ENCODE data around the gene PDXK.
"Not testable (repeated sequence)": the region's sequence is repeated elsewhere in the genome, so short reads cannot be mapped to it uniquely, and the experiment has no call there.

The PDXK gene

GRCh38 chr21:43718872-43719747 lies at the start of gene PDXK:
Gene PDXK, plus strand, starts transcription at chr21:43719129. Its CDS starts 166 bp downstream, at chr21:43719295.
- DNase-seq (ENCODE audit: low read depth), result no peak

DNA sequence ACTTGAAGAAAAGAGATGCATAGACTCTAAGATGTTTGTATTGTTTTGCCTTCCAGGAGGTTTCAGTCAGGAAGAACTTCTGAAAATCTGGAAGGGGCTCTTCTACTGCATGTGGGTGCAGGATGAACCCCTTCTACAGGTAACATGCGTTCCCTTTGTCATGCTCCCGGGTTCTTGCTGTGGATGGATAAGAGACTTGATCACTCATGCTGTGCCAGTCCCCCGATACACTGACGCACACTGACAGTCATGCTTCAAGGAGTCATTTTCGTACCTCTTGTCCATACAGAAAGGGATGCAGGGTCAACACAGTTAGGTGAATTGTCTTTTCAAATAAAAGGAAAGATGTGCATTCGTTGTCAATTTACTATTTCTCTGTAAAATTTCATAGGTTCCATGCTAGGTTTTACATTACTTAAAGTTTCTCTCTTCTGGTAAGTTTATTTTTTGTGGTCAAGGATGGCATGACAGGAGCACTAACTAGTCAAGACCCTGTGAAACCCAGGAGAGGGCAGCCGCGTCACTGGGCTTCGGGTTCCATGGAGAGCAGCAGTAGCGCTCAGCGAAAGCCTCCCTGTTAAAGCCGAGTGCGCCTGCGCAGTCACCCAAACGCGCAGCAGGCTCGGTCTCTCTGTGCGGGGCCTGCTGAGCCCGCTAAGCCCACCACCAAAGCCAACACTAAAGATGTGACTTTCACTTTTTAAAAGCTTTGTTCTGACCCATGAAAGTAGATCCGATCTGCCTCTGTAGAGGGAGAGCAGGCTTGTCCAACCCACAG lies 48.9 kb upstream of the PDXK start:
- DNase-seq (ENCODE audit: low read depth), result no peak

DNA sequence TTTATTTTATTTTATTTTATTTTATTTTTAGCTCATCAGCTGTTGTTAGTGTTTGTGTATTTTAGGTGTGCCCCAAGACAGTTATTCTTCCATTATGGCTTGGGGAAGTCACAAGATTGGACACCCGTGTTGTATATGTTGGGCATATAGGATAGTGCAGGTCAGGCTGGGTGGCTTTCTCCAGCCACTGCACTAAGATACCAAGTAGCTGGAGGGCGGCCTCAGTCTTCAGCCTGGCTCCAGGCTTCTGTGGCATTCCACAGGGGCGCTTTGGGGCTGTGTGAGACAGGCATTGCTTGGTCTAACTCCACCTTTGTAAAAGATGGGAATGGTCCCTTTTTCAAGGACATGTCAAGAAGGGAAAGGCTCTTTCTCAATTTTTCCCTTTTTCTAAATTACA lies 43.1 kb upstream of the PDXK start:
- DNase-seq (ENCODE audit: low read depth), result no peak

GRCh38 chr21:43676391-43676790 lies 42.5 kb upstream of the PDXK start:
- no peak for DNase-seq (ENCODE audit: low read depth)

DNA sequence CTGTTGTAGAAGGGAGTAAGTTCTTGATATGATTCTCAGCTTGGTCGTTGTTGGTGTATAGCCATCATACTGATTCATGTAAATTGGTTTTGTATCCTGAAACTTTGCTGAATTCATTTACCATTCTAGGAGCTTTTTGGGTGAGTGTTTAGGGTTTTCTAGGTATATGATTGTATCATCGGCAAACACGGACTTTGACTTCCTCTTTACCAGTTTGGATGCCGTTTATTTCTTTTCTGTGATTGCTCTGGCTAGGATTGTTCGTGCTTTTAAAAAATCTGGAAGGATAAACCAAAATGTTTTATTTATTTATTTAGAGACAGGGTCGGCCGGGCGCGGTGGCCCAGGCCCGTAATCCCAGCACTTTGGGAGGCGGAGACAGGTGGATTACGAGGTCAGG lies 39.0 kb upstream of the PDXK start:
- no peak for DNase-seq (ENCODE audit: low read depth)

GRCh38 chr21:43680421-43680820 lies 38.5 kb upstream of the PDXK start:
- not testable (repeated sequence) for DNase-seq (ENCODE audit: low read depth)

GRCh38 chr21:43681650-43682049 lies 37.3 kb upstream of the PDXK start:
- no peak for DNase-seq (ENCODE audit: low read depth)

- DNase-seq (ENCODE audit: low read depth), result no peak
Observed at GRCh38 chr21:43684424-43684823, 34.5 kb upstream of the PDXK start.

GRCh38 chr21:43686811-43687565 lies 31.9 kb upstream of the PDXK start:
- no peak for DNase-seq (ENCODE audit: low read depth)

- no peak for DNase-seq (ENCODE audit: low read depth)
Observed at GRCh38 chr21:43687566-43688399, 31.1 kb upstream of the PDXK start.

DNA sequence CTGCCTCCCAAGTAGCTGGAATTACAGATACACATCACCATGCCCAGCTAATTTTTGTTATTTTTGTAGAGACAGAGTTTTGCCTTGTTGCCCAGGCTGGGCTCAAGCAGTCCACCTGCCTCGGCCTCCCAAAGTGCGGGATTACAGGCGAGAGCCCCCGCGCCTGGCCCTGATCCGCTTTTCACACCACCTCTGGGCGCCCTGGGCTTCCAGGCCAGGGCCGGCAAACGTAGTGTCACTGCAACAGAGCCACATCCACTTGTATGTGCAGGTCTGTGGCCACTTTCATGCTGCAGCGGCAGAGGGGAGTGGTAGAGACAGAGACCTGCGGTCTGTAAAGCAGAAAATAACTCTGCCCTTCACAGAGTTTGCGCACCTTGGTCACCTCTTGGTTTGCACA lies 30.0 kb upstream of the PDXK start:
- DNase-seq (ENCODE audit: low read depth), result no peak

DNA sequence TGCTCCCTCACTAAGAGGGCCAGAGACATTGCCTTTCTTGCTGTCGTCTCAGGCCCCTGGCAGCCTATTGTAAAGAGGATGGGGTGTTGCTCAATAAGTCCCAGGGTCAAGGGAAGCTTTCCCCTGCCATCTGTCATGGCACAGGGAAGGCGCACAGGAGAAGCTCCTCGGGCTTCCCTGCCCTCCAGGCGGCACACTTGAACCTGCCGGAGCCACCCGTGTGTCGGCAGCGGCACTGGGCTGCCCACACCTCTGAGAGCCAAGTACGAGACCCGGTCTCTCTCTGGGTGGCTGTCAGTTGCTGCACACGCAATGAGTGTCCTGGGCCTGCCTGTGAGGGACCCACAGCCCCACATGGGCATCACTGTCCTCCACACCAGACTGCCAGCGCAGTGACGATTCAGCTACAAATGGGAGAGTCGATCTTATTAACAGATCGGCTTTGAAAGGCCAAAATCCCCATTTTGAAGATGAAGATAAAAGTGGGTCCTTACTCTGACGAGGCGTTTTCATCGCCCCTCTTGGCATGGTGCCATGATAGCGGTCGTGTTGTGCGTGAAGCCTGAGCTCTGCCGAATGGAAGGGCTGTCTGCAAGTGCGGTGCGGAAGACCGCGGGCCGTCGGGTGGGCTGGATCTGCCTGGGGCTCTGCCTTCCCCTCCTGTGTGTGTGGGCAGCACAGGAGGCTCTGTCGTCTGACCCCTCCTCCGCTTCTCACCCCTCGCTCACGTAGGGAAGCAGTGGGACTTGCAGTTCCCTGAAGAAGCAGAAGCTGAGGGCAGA lies 29.2 kb upstream of the PDXK start:
- DNase-seq (ENCODE audit: low read depth), result no peak

- no peak for DNase-seq (ENCODE audit: low read depth)
Observed at GRCh38 chr21:43690346-43690745, 28.6 kb upstream of the PDXK start.

DNA sequence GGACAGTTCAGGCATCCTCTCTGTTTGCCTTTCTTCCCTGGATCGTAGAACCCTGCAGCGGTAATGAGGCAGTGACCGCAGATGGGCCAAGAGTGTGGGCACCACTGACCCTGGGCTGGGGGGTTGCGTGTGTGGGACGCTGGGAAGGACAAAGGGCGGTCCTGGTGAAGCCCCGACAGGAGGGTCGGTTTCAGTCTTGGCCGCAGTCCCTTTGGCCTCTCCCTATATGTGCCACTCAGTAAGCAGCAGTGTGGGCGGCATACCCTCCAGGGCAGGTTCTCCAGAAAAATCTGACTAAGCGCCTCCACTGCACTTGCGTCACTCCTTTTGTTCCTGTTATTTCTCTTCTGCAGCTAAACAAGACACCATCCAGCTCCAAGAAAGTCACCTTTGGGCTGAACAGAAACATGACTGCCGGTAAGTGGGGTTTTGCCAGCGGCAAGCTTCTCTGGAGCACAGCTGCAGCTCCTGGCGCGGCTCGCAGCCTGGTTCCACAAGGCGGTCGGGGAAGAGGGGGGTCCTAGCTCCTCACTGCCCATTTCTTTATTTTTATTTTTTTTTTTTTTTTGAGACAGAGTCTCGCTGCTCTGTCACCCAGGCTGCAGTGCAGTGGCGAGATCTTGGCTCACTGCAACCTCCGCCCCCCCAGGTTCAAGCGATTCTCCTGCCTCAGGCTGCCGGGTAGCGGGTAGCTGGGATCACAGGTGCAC lies 27.7 kb upstream of the PDXK start:
- no peak for DNase-seq (ENCODE audit: low read depth)

- no peak for DNase-seq (ENCODE audit: low read depth)
Observed at GRCh38 chr21:43691801-43692200, 27.1 kb upstream of the PDXK start.

- no peak for DNase-seq (ENCODE audit: low read depth)
Observed at GRCh38 chr21:43692949-43693348, 26.0 kb upstream of the PDXK start.

- DNase-seq (ENCODE audit: low read depth), result no peak
Observed at GRCh38 chr21:43693981-43694380, 24.9 kb upstream of the PDXK start.

DNA sequence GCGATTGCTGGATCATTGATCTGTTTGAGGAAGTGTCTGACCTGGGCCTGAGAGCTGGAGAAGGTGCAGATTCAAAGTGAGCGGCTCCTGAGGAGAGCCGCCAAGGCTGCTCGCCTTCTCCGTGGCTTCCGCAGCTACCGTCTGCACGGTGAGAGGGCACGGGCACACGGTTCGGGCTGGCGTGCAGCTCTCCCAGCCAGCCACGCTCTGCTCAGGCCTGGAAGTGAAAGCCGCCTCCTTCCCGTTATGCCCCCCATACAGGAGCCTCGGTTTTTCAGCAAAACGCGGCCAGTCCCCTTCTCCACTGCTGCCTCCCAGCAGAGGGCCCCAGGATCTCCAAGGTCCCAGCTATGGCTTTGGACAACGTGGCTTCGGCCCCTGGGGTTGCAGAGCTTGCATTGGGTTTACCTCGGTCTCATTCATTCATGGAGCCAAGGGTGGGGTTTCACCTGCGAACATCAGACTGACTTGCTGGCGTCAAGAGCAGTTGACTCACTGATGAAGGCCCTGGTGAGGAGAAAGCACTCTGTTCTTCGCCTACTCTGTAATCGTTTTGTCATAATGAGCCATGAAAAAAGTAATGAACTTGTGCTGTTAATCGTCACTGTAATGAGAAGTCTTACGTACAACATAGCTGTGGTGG lies 24.4 kb upstream of the PDXK start:
- DNase-seq (ENCODE audit: low read depth), result no peak

DNA sequence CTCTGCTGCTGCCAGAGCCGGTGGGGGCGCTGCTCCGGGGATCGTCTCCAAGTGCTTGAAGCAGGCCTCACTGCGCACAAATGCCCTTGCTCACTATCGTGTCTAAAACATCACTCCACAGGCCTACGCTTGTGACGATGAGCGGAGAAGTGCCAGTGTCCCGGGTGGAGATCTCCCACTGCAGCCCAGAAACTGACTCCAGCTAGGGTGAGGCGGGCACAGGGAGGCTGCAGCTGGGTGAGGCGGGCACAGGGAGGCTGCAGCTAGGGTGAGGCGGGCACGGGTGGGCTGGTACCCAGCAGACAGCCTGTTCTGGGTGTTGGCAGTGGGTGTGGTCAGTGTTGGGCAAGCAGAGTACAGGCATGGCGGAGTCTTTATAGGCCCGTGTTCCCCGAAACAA lies 22.7 kb upstream of the PDXK start:
- no peak for DNase-seq (ENCODE audit: low read depth)

Data from non-pigmented ciliary epithelial cell (primary cell).